ENCODE measurements around the gene KLK1. TPM values are rescaled to one million over a fixed set of nuclear protein-coding genes. Genes with fewer than 3 reads are reported as not detected.

The KLK1 gene
- total and polyA plus RNA-seq, 2 of the 13 experiments (the other 11 are each of a cell fraction or from before 2014, with no cell fraction given) = not detected

- no peak; the same call in 1 of the 2 replicates for TF ChIP-seq ZHX2 (IDR thresholded peaks at IDR 0.05; ENCODE audit: low read depth)
- TF ChIP-seq ZHX2 (CRISPR knock-in tag; IDR thresholded peaks at IDR 0.05; ENCODE audit: borderline replicate concordance) = peak; percentile 4; the same call in 1 of the 2 replicates
- TF ChIP-seq ZNF136 (CRISPR knock-in tag; IDR thresholded peaks at IDR 0.05; ENCODE audit: low read depth) = 0 out of 2 replicates have a peak, but pooled peaks have one; percentile 45
- TF ChIP-seq MEF2D (CRISPR knock-in tag; IDR thresholded peaks at IDR 0.05) = peak; percentile 66
- TF ChIP-seq NR2C2 (CRISPR knock-in tag; IDR thresholded peaks at IDR 0.05; ENCODE audit: borderline replicate concordance) = peak; percentile 55; the same call in 1 of the 2 replicates
- no peak for TF ChIP-seq ZSCAN12 (CRISPR knock-in tag; IDR thresholded peaks at IDR 0.05)
- peak; percentile 99 for TF ChIP-seq E2F1 (CRISPR knock-in tag; IDR thresholded peaks at IDR 0.05)
- TF ChIP-seq HMG20B (CRISPR knock-in tag; conservative IDR thresholded peaks at IDR 0.05) = 0 out of 2 replicates have a peak, but pooled peaks have one; percentile 15
- TF ChIP-seq CENPX (CRISPR knock-in tag; IDR thresholded peaks at IDR 0.05) = no peak
- TF ChIP-seq LRRFIP1 (CRISPR knock-in tag; conservative IDR thresholded peaks at IDR 0.05) = no peak
- TF ChIP-seq HNRNPL (IDR thresholded peaks at IDR 0.05; ENCODE audit: low read depth, low read length) = no peak
- peak; percentile 63 for TF ChIP-seq IKZF4 (CRISPR knock-in tag; IDR thresholded peaks at IDR 0.05; ENCODE audit: borderline replicate concordance, low read depth, not compliant biosample characterization)
- TF ChIP-seq SIN3A (IDR thresholded peaks at IDR 0.05; ENCODE audit: borderline replicate concordance, low read depth, low read length) = peak; percentile 71; the same call in 1 of the 2 replicates
- no peak for TF ChIP-seq PHF5A (CRISPR knock-in tag; IDR thresholded peaks at IDR 0.05; ENCODE audit: low read depth, unreplicated experiment)
- no peak for TF ChIP-seq NONO (IDR thresholded peaks at IDR 0.05)
- 0 out of 2 replicates have a peak, but pooled peaks have one; percentile 14 for TF ChIP-seq NONO (CRISPR knock-in tag; conservative IDR thresholded peaks at IDR 0.05)
These were observed 18.9 kb downstream of the KLK1 start (continued) for GRCh38 chr19:50804420-50805272.

All from HepG2 (cell line).